Caco-2 (cell line): ENCODE measurements around the gene PDE4D. TPM values are rescaled to one million over a fixed set of nuclear protein-coding genes. Genes with fewer than 3 reads are reported as not detected.

ENCODE experiments used
- BruUV-seq: library from RNA; stranded (reverse); fragments of 400-500 nt; replicated peaks from 2 replicates; lab custom pipeline; 2021; lab: Mats Ljungman, UMichigan
- CTCF ChIA-PET: fragments of 300-600 bp; sonication (Branson Sonifier 250); formaldehyde crosslinking; loops from one replicate; lab custom pipeline; 2022; ENCODE audit warnings: antibody characterized with exemption; lab: Charles Lee
- POLR2A ChIA-PET: fragments of 300-600 bp; sonication (Branson Sonifier 250); formaldehyde crosslinking; loops from one replicate; lab custom pipeline; 2022; ENCODE audit warnings: antibody characterized with exemption; lab: Charles Lee
- DNase-seq, 2 experiments: peaks; one replicate each; pipeline versions ENCODE4 v3.0.0 to v3.0.0-alpha.2; 2020 to 2022
- H3K27me3 ChIP-seq: replicated peaks from 2 replicates; pipeline ENCODE4 v1.6.0; 2011; ENCODE audit warnings: low read length; ENCODE audit not compliant: control insufficient read depth, insufficient read depth
- H3K36me3 ChIP-seq: 2 replicates; pipeline ENCODE4 v1.5.1; 2011; ENCODE audit warnings: low read length; ENCODE audit not compliant: control insufficient read depth, insufficient read depth
- H3K4me1 ChIP-seq: fragments of 250-450 bp; sonication (Bioruptor Pico); 2 replicates; pipeline ENCODE4 v1.5.1; 2020; ENCODE audit warnings: mild to moderate bottlenecking
- H3K4me3 ChIP-seq: 2 replicates; pipeline ENCODE4 v1.5.1; 2011; ENCODE audit warnings: low read depth, mild to moderate bottlenecking, control low read depth, low read length
- H3K9me3 ChIP-seq: fragments of 250-450 bp; sonication (Bioruptor Pico); 2 replicates; pipeline ENCODE4 v1.5.1; 2020; ENCODE audit warnings: mild to moderate bottlenecking, moderate library complexity
- H3K27ac Mint-ChIP-seq: one replicate; pipeline ENCODE4 v1.8.0; 2022; ENCODE audit warnings: mixed read lengths; ENCODE audit not compliant: unreplicated experiment
- H3K27me3 Mint-ChIP-seq: one replicate; pipeline ENCODE4 v1.8.0; 2022; ENCODE audit warnings: mixed read lengths; ENCODE audit not compliant: insufficient read depth, unreplicated experiment
- H3K36me3 Mint-ChIP-seq: one replicate; pipeline ENCODE4 v1.8.0; 2022; ENCODE audit warnings: mild to moderate bottlenecking, mixed read lengths; ENCODE audit not compliant: insufficient read depth, unreplicated experiment
- H3K4me1 Mint-ChIP-seq: one replicate; pipeline ENCODE4 v1.8.0; 2022; ENCODE audit warnings: low read depth, mixed read lengths; ENCODE audit not compliant: unreplicated experiment
- H3K4me3 Mint-ChIP-seq: one replicate; pipeline ENCODE4 v1.8.0; 2022; ENCODE audit warnings: mild to moderate bottlenecking, moderate library complexity, mixed read lengths; ENCODE audit not compliant: unreplicated experiment
- H3K9me3 Mint-ChIP-seq: one replicate; pipeline ENCODE4 v1.8.0; 2022; ENCODE audit warnings: mixed read lengths; ENCODE audit not compliant: unreplicated experiment
- CTCF ChIP-seq, 2 experiments: fragments of 200-600 bp in 1 of 2; IDR thresholded peaks; 1 replicate in 1 of 2; 2 replicates in 1 of 2; pipeline versions ENCODE4 v1.5.1 to v1.8.0; 2011 to 2022; ENCODE audit warnings: antibody characterized with exemption in 1 of 2, control low read depth in 1 of 2, inconsistent platforms in 1 of 2, low read depth in 1 of 2, low read length in 1 of 2, mild to moderate bottlenecking in 1 of 2, moderate library complexity in 1 of 2; ENCODE audit not compliant: insufficient read depth in 1 of 2, severe bottlenecking in 1 of 2, unreplicated experiment in 1 of 2
- intact Hi-C: fragments of 100-400 bp; cut with micrococcal nuclease; formaldehyde crosslinking; loops from one replicate; pipeline ENCODE4 v1.10.0; 2022; ENCODE audit not compliant: unreplicated experiment
- total RNA-seq: library from RNA; stranded (reverse); gene quantifications from 2 replicates; pipeline ENCODE4 v1.2.3, GENCODE V29; 2022

The PDE4D gene
- total RNA-seq, 1 experiment from 2014 or later: 89.8 TPM

DNA sequence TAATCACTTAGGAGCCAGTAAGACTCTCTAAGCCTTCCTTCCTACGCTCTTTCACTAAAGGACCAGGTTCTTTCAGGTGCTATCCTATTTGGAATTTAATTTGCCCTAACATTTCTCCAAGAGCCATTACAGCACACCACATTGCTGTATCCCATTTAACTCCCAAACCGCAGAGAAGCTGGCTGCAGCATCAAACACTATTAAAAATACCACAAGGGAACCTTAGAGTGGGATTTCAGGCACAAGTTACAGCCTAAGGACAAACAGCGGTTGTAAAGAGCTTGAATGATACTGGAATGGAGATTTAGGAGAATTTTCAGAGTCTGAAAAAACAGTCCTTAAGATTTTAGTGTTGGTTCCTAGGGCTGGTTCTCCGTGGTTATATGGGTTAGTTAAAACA, 744.3 kb downstream of the PDE4D start:
- Mint-ChIP-seq H3K27me3 (no peaks in the 10 kb centered on the region), H3K4me1 (peaks cover 28% of the 10 kb centered on the region), H3K36me3 (no peaks in the 10 kb centered on the region)

DNA sequence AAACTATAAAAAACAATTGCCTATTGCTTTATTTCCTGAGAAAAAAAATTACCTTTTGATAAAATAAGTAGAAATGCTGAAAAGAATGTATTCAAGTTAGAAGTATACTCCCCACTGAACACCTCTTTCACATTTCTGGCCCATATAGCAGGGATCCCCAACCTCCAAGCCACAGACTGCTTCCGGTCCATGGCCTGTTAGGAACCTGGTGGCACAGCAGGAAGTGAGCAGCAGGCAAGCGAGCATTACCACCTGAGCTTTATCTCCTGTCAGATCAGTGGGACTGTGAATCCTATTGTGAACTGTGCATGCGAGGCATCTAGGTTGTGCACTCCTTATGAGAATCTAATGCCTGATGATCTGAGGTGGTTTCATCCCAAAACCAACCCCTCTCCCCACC, 746.8 kb downstream of the PDE4D start:
- POLR2A ChIA-PET: no interaction called here
- no peaks in the 10 kb centered on the region for H3K36me3 Mint-ChIP-seq
- no TSS peak for BruUV-seq
- H3K4me1 Mint-ChIP-seq: peaks cover 19% of the 10 kb centered on the region
- no peak overlapping the region for H3K4me3 Mint-ChIP-seq
- intact Hi-C loops: no loop called here
- Histone ChIP-seq H3K9me3 (no peaks in the 10 kb centered on the region), H3K27me3 (no peaks in the 10 kb centered on the region), H3K36me3 (no peaks in the 10 kb centered on the region), H3K4me3 (no peak overlapping the region), H3K4me1 (peaks cover 28% of the 10 kb centered on the region)
- TF ChIP-seq CTCF (IDR thresholded peaks at IDR 0.05; ENCODE audit: insufficient read depth in 1 of 2, low read depth in 1 of 2, low read length in 1 of 2, severe bottlenecking in 1 of 2, unreplicated experiment in 1 of 2): no peak
- H3K27me3 Mint-ChIP-seq: no peaks in the 10 kb centered on the region
- H3K9me3 Mint-ChIP-seq: peaks cover 6% of the 10 kb centered on the region
- DNase-seq: no peak
- CTCF ChIA-PET: no interaction called here
- H3K27ac Mint-ChIP-seq: no peak overlapping the region

More for the DNA sequence above, 744.3 kb downstream of the PDE4D start:
- Histone ChIP-seq H3K36me3 (no peaks in the 10 kb centered on the region), H3K4me3 (no peak overlapping the region), H3K4me1 (peaks cover 29% of the 10 kb centered on the region), H3K9me3 (no peaks in the 10 kb centered on the region), H3K27me3 (no peaks in the 10 kb centered on the region)
- intact Hi-C loops: no loop called here
- no peak for DNase-seq
- ChIA-PET POLR2A (interaction anchor here (1.2 kb wide), 1 partner anchor 21 kb away, joined by 4 read pairs; no protein-coding TSS in a partner anchor), CTCF (interaction anchor here (0.7 kb wide), 1 partner anchor 286 kb away, joined by 3 read pairs; no protein-coding TSS in a partner anchor)
- Mint-ChIP-seq H3K9me3 (peaks cover 11% of the 10 kb centered on the region), H3K27ac (peak overlapping the region; percentile 36), H3K4me3 (no peak overlapping the region)
- BruUV-seq: no TSS peak
- no peak for TF ChIP-seq CTCF (IDR thresholded peaks at IDR 0.05; ENCODE audit: insufficient read depth in 1 of 2, low read depth in 1 of 2, low read length in 1 of 2, severe bottlenecking in 1 of 2, unreplicated experiment in 1 of 2)

DNA sequence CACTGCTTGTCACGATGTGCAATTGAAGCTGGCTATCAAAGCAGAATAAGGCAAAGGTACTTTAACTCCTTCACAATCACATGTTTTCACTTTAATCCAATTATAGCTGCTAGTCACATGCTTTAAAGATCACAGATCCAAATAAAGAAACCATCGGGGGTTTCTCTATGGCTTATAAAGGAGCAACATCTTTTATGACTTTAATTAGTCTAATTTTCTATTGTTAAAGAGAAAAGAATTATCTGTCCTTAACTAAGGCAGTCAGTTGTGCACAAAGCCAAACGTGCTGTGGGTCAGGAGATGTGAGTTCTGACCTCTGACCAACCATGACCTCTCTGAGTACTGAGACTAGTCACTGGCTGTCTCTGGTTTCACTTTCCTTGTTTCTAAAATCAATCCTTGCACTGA, 749.6 kb downstream of the PDE4D start:
- no peak overlapping the region for H3K27ac Mint-ChIP-seq
- Histone ChIP-seq H3K4me1 (peaks cover 8% of the 10 kb centered on the region), H3K27me3 (no peaks in the 10 kb centered on the region), H3K4me3 (no peak overlapping the region), H3K9me3 (no peaks in the 10 kb centered on the region), H3K36me3 (no peaks in the 10 kb centered on the region)
- BruUV-seq: no TSS peak
- CTCF ChIA-PET: no interaction called here
- no peaks in the 10 kb centered on the region for H3K36me3 Mint-ChIP-seq
- H3K4me1 Mint-ChIP-seq: peaks cover under 1% of the 10 kb centered on the region
- no peak overlapping the region for H3K4me3 Mint-ChIP-seq
- intact Hi-C loops: no loop called here
- POLR2A ChIA-PET: no interaction called here
- no peaks in the 10 kb centered on the region for H3K27me3 Mint-ChIP-seq
- H3K9me3 Mint-ChIP-seq: no peaks in the 10 kb centered on the region
- DNase-seq: no peak
- no peak for TF ChIP-seq CTCF (IDR thresholded peaks at IDR 0.05; ENCODE audit: insufficient read depth in 1 of 2, low read depth in 1 of 2, low read length in 1 of 2, severe bottlenecking in 1 of 2, unreplicated experiment in 1 of 2)
